Effector CD8-positive, alpha-beta T cell (primary cell): ENCODE data around the gene FAHD2B.
"Not testable (repeated sequence)": the region's sequence is repeated elsewhere in the genome, so short reads cannot be mapped to it uniquely, and the experiment has no call there.

Experiments used
- DNase-seq: peaks from one replicate; lab custom pipeline; 2025; lab: John Stamatoyannopoulos, UW

FAHD2B gene

GRCh38 chr2:97068074-97068473 lies 26.6 kb downstream of the FAHD2B start:
- DNase-seq, result no peak

- DNase-seq, result no peak
These were observed 27.2 kb downstream of the FAHD2B start for GRCh38 chr2:97067279-97068004.

- DNase-seq, result not testable (repeated sequence)
These were observed 28.7 kb downstream of the FAHD2B start for GRCh38 chr2:97066030-97066429.

- not testable (repeated sequence) for DNase-seq
These were observed 32.7 kb downstream of the FAHD2B start for GRCh38 chr2:97062020-97062419.

- DNase-seq, result not testable (repeated sequence)
These were observed 34.9 kb downstream of the FAHD2B start for GRCh38 chr2:97059782-97060181.

GRCh38 chr2:97056150-97056549 lies 38.5 kb downstream of the FAHD2B start:
- DNase-seq, result not testable (repeated sequence)

- DNase-seq, result not testable (repeated sequence)
These were observed 44.6 kb downstream of the FAHD2B start for GRCh38 chr2:97050032-97050431.

- DNase-seq, result not testable (repeated sequence)
These were observed 46.2 kb downstream of the FAHD2B start for GRCh38 chr2:97048448-97048847.

GRCh38 chr2:97046676-97047075 lies 48.0 kb downstream of the FAHD2B start:
- not testable (repeated sequence) for DNase-seq

GRCh38 chr2:97045895-97046499 lies 48.7 kb downstream of the FAHD2B start:
- not testable (repeated sequence) for DNase-seq
